PFSK-1 (cell line): ENCODE data around the gene KRTAP3-2.

Source experiments
- FOXP2 ChIP-seq: optimal IDR thresholded peaks from 2 replicates; pipeline ENCODE3; 2011; ENCODE audit warnings: borderline replicate concordance, control low read depth, inconsistent platforms; ENCODE audit not compliant: insufficient read depth; ENCODE audit errors: extremely low read length, extremely low read depth
- POLR2AphosphoS5 ChIP-seq: IDR thresholded peaks from 2 replicates; pipeline ENCODE4 v1.6.1; 2012; ENCODE audit warnings: low read depth, mild to moderate bottlenecking, control low read depth, low read length, moderate library complexity
- TAF1 ChIP-seq: IDR thresholded peaks from 2 replicates; pipeline ENCODE4 v1.6.1; 2012; ENCODE audit warnings: low read length, control low read depth, borderline replicate concordance; ENCODE audit not compliant: insufficient read depth
- TF ChIP-seq, protein P1 (sequence below), 2 experiments: IDR thresholded peaks; 2 replicates each; pipeline versions ENCODE4 v1.6.1 to v1.8.0; 2011 to 2012; ENCODE audit warnings: low read depth in 2 of 2, low read length in 2 of 2, control low read depth in 1 of 2, inconsistent platforms in 1 of 2, mild to moderate bottlenecking in 1 of 2, moderate library complexity in 1 of 2; ENCODE audit not compliant: insufficient read depth in 1 of 2

DNA sequence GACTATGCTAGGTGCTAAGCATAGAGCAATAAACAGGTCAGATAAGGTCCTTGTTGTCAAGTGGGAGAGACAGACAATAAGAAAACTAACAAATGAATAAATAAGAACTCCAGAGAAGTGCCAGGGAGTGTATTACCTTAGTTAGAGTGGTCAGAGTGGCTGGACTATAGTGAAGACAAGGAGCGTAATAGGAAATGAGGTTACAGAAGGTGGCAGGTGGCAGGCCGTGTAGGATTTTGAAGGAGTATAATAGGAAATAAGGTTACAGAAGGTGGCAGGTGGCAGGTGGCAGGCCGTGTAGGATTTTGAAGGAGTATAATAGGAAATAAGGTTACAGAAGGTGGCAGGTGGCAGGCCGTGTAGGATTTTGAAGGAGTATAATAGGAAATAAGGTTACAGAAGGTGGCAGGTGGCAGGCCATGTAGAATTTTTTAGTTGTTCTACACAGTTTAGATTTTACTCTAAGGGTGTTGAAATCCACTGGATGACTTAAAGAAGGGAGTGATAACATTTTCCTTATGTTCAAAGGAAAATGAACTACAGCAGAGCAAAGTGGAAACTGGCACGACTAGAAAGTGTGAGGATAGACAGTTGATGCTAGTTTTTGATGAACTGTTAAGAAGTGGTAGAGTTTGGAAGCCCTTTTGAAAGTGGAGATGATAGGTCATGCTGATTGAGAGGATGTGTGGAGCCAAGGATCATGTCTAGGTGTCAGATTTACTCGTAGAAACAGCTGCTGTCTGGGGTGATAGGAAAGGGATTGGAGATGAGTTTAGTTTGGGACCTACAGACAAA, 12.8 kb upstream of the KRTAP3-2 start:
- TF ChIP-seq, protein P1, sequence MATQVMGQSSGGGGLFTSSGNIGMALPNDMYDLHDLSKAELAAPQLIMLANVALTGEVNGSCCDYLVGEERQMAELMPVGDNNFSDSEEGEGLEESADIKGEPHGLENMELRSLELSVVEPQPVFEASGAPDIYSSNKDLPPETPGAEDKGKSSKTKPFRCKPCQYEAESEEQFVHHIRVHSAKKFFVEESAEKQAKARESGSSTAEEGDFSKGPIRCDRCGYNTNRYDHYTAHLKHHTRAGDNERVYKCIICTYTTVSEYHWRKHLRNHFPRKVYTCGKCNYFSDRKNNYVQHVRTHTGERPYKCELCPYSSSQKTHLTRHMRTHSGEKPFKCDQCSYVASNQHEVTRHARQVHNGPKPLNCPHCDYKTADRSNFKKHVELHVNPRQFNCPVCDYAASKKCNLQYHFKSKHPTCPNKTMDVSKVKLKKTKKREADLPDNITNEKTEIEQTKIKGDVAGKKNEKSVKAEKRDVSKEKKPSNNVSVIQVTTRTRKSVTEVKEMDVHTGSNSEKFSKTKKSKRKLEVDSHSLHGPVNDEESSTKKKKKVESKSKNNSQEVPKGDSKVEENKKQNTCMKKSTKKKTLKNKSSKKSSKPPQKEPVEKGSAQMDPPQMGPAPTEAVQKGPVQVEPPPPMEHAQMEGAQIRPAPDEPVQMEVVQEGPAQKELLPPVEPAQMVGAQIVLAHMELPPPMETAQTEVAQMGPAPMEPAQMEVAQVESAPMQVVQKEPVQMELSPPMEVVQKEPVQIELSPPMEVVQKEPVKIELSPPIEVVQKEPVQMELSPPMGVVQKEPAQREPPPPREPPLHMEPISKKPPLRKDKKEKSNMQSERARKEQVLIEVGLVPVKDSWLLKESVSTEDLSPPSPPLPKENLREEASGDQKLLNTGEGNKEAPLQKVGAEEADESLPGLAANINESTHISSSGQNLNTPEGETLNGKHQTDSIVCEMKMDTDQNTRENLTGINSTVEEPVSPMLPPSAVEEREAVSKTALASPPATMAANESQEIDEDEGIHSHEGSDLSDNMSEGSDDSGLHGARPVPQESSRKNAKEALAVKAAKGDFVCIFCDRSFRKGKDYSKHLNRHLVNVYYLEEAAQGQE (IDR thresholded peaks at IDR 0.05; ENCODE audit: insufficient read depth in 1 of 2, low read depth in 2 of 2, low read length in 2 of 2), result no peak
- no peak for TF ChIP-seq FOXP2
- no peak for TF ChIP-seq POLR2AphosphoS5
- no peak for TF ChIP-seq TAF1
